Measurements from ENCODE around the gene GCAT.

GRCh38 chr22:37765498-37765897 lies 42.2 kb upstream of the GCAT start:
- TF ChIP-seq CTCF (IDR thresholded peaks at IDR 0.05; ENCODE audit: low read length) (no peak), EZH2 (IDR thresholded peaks at IDR 0.05; ENCODE audit: borderline replicate concordance, low read length) (no peak)
